PC-3 (cell line): ENCODE results near the gene ZNF837.

Experiments
- CTCF ChIP-seq: fragments of 300-600 bp; sonication (generic); conservative IDR thresholded peaks from 2 replicates; pipeline ENCODE4 v1.5.1; 2017; ENCODE audit warnings: antibody characterized with exemption, low read depth, mild to moderate bottlenecking, low read length
- EZH2 ChIP-seq: fragments of 300-600 bp; sonication (generic); IDR thresholded peaks from one replicate; pipeline ENCODE4 v1.6.1; 2017; ENCODE audit warnings: antibody characterized with exemption, mild to moderate bottlenecking, low read length; ENCODE audit not compliant: unreplicated experiment
- EZH2phosphoT487 ChIP-seq: fragments of 300-600 bp; sonication (generic); IDR thresholded peaks from 2 replicates; pipeline ENCODE4 v1.6.1; 2018; ENCODE audit warnings: mild to moderate bottlenecking, antibody characterized with exemption, low read length, borderline replicate concordance

DNA sequence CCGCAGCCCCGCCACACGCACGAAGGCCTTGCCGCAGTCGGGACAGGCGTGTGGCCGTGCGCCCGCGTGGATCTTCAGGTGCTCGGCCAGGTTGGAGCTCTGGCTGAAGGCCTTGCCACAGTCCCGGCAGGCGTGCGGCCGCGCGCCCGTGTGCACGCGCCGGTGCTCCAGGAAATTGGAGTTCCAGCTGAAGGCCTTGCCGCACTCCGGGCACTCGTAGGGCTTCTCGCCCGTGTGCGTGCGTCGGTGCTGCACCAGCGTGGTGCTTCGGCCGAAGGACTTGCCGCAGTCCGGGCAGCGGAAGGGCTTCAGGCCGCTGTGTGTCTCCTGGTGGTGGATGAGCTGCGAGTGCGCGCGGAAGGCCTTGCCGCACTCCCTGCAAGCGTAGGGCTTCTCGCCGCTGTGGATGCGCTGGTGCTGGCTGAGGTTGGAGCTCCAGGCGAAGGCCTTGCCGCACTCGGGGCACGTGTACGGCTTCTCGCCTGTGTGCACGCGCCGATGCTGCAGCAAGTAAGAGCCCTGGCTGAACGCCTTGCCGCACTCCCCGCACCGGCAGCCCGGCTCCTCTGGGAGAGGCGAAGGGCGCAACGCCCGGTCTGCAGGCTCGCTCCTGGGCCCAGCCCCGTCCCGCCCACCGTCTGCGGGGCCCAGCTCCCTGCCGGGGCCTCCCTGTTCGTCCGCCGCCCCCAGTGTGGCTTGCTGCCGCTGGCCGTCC, 23.9 kb downstream of the ZNF837 start:
- no peak for TF ChIP-seq EZH2
- no peak for TF ChIP-seq CTCF
- TF ChIP-seq EZH2phosphoT487, result no peak
